Smooth muscle cell (in vitro differentiated cells): Measurements from ENCODE around the gene CNP. TPM values are rescaled to one million over a fixed set of nuclear protein-coding genes. Genes with fewer than 3 reads are reported as not detected.

Experiments used
- DNase-seq: peaks from one replicate; lab custom pipeline; 2025; ENCODE audit not compliant: unreplicated experiment; lab: John Stamatoyannopoulos, UW
- H2AFZ ChIP-seq: fragments of 200-600 bp; sonication (generic); 2 replicates; pipeline ENCODE4 v1.6.0; 2016; ENCODE audit warnings: antibody characterized with exemption, low read depth, mild to moderate bottlenecking
- H3F3A ChIP-seq: fragments of 200-600 bp; sonication (generic); 2 replicates; pipeline ENCODE4 v1.6.0; 2017; ENCODE audit warnings: antibody characterized with exemption, low read depth
- H3K27ac ChIP-seq: fragments of 200-600 bp; sonication (generic); 2 replicates; pipeline ENCODE4 v1.5.1; 2016; ENCODE audit warnings: low read depth, mild to moderate bottlenecking
- H3K27me3 ChIP-seq: fragments of 200-600 bp; sonication (generic); 2 replicates; pipeline ENCODE4 v1.6.1; 2016; ENCODE audit warnings: low read depth, mild to moderate bottlenecking
- H3K36me3 ChIP-seq: fragments of 200-600 bp; sonication (generic); 2 replicates; pipeline ENCODE4 v1.5.1; 2016; ENCODE audit warnings: low read depth
- H3K4me1 ChIP-seq: fragments of 200-600 bp; sonication (generic); 2 replicates; pipeline ENCODE4 v1.5.1; 2016; ENCODE audit warnings: low read depth
- H3K4me2 ChIP-seq: fragments of 200-600 bp; sonication (generic); 2 replicates; pipeline ENCODE4 v1.6.0; 2016; ENCODE audit warnings: mild to moderate bottlenecking
- H3K4me3 ChIP-seq: fragments of 200-600 bp; sonication (generic); 2 replicates; pipeline ENCODE4 v1.5.1; 2016; ENCODE audit warnings: mild to moderate bottlenecking
- H3K79me2 ChIP-seq: fragments of 200-600 bp; sonication (generic); 2 replicates; pipeline ENCODE4 v1.6.0; 2016; ENCODE audit warnings: low read depth, mild to moderate bottlenecking
- H3K9ac ChIP-seq: fragments of 200-600 bp; sonication (generic); 2 replicates; pipeline ENCODE4 v1.6.0; 2016; ENCODE audit warnings: low read depth
- H3K9me3 ChIP-seq: fragments of 200-600 bp; sonication (generic); replicated peaks from 2 replicates; pipeline ENCODE4 v1.5.1; 2016; ENCODE audit warnings: low read depth
- H4K20me1 ChIP-seq: fragments of 200-600 bp; sonication (generic); 2 replicates; pipeline ENCODE4 v1.6.0; 2016; ENCODE audit warnings: low read depth
- WGBS: methylation state at CpG from one replicate; pipeline ENCODE4 v1.1.7; 2016; ENCODE audit warnings: low lambda C conversion rate; 5-methylcytosine and 5-hydroxymethylcytosine counted together
- polyA plus RNA-seq: library from polyadenylated mRNA; unstranded; fragments of >200 nt; fragmentation: Nextera tagmentation; extraction: Ambion mirVana; gene quantifications from 2 replicates; pipeline ENCODE4 v1.2.1, GENCODE V29; 2016
- total RNA-seq: library from RNA; depleted of rRNA; stranded (reverse); fragments of >200 nt; gene quantifications from 2 replicates; pipeline ENCODE4 v1.2.3, GENCODE V29; 2014
- TF ChIP-seq, protein P1 (sequence below): fragments of 200-600 bp; sonication (generic); IDR thresholded peaks from 2 replicates; pipeline ENCODE4 v1.5.1; 2017; ENCODE audit warnings: borderline replicate concordance, mild to moderate bottlenecking, antibody characterized with exemption; ENCODE audit not compliant: insufficient read depth, poor library complexity, severe bottlenecking

Gene CNP
- total and polyA plus RNA-seq, 2 experiments from 2014 or later = 34.7 to 60.1 TPM

DNA sequence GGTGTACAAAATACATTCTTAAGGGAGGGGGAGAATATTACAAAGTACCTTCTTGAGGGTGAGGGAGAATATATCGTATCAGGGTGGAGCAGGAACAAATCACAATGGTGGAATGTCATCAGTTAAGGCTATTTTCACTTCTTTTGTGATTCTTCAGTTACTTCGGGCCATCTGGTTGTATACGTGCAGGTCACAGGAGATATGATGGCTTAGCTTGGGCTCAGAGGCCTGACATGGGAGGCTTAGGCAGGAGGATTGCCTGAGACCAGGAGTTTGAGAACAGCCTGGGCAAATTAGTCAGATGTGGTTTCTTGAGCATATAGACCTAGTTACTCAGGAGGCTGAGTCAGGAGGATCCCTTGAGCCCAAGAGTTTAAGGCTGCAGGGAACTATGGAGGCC, 23.1 kb upstream of the CNP start:
- TF ChIP-seq, protein P1, sequence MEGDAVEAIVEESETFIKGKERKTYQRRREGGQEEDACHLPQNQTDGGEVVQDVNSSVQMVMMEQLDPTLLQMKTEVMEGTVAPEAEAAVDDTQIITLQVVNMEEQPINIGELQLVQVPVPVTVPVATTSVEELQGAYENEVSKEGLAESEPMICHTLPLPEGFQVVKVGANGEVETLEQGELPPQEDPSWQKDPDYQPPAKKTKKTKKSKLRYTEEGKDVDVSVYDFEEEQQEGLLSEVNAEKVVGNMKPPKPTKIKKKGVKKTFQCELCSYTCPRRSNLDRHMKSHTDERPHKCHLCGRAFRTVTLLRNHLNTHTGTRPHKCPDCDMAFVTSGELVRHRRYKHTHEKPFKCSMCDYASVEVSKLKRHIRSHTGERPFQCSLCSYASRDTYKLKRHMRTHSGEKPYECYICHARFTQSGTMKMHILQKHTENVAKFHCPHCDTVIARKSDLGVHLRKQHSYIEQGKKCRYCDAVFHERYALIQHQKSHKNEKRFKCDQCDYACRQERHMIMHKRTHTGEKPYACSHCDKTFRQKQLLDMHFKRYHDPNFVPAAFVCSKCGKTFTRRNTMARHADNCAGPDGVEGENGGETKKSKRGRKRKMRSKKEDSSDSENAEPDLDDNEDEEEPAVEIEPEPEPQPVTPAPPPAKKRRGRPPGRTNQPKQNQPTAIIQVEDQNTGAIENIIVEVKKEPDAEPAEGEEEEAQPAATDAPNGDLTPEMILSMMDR = no peak
- H3F3A ChIP-seq = no peaks in the 10 kb centered on the region
- no peak overlapping the region for H3K4me2 ChIP-seq

DNA sequence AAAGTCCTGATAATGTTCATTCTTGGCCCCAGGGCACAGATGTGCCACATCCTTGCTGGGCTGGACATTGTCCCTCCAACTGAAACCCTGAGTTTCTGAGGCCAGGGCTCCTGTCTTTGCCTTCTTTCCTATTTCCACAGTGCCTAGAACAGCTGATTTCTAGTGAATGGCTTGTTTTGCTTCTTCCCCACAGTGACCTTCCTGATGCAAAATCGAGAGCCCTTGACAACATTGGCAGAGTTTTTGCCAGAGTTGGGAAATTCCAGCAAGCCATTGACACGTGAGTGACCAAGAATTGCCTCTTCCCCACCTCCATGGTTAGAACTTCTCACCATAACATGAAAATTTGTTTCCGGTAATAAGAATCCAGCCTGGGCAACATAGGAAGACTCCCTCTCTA, 21.7 kb upstream of the CNP start:
- Histone ChIP-seq H3K36me3 (no peaks in the 10 kb centered on the region), H3K27me3 (no peaks in the 10 kb centered on the region), H3K4me1 (no peaks in the 10 kb centered on the region), H3K4me3 (no peak overlapping the region), H3K9ac (no peak overlapping the region), H3K79me2 (no peaks in the 10 kb centered on the region), H3K4me2 (no peak overlapping the region), H3K9me3 (no peaks in the 10 kb centered on the region), H4K20me1 (no peaks in the 10 kb centered on the region), H3K27ac (no peak overlapping the region), H3F3A (no peaks in the 10 kb centered on the region), H2AFZ (no peak overlapping the region)
- TF ChIP-seq, protein P1 = no peak
- no peak for DNase-seq
- WGBS = 89% methylated on average over 3 of the region's 3 CpGs

More for the DNA sequence above, 23.1 kb upstream of the CNP start:
- Histone ChIP-seq H4K20me1 (no peaks in the 10 kb centered on the region), H3K27me3 (no peaks in the 10 kb centered on the region), H3K27ac (no peak overlapping the region), H3K79me2 (no peaks in the 10 kb centered on the region), H2AFZ (no peak overlapping the region), H3K9ac (no peak overlapping the region), H3K4me3 (no peak overlapping the region), H3K9me3 (no peaks in the 10 kb centered on the region), H3K36me3 (no peaks in the 10 kb centered on the region), H3K4me1 (no peaks in the 10 kb centered on the region)
- DNase-seq = no peak
- WGBS = 91% methylated on average over 3 of the region's 3 CpGs

DNA sequence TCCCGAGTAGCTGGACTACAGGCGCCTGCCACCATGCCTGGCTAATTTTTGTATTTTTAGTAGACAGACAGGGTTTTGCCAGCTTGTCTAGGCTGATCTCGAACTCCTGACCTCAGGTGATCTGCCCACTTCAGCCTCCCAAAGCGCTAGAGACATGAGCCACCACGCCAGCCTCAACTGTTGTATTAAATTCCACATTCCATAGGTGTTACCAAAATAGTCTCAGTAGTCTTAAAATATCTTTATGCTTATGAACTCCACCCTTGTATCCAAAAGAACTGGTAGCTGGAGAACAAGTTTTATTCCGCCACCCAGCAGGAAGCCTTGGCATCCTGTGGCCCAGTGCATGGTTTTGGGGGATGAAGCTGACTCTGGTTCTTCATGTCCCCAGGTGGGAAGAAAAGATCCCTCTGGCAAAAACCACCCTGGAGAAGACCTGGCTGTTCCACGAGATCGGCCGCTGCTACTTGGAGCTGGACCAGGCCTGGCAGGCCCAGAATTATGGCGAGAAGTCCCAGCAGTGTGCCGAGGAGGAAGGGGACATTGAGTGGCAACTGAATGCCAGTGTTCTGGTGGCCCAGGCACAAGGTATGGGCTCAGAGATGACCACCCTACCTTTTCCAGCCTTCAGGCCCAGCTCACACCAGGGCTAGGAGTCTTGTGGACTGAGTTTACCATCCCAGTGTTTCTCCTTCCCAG, 17.7 kb upstream of the CNP start:
- 91% methylated on average over 11 of the region's 11 CpGs for WGBS

More for the DNA sequence above, 17.7 kb upstream of the CNP start:
- Histone ChIP-seq H3K4me3 (no peak overlapping the region), H3K9ac (no peak overlapping the region), H3K79me2 (no peaks in the 10 kb centered on the region), H3K4me1 (no peaks in the 10 kb centered on the region), H2AFZ (no peak overlapping the region), H3K27me3 (no peaks in the 10 kb centered on the region), H4K20me1 (no peaks in the 10 kb centered on the region), H3K4me2 (no peak overlapping the region), H3K9me3 (no peaks in the 10 kb centered on the region), H3K36me3 (no peaks in the 10 kb centered on the region), H3K27ac (no peak overlapping the region), H3F3A (no peaks in the 10 kb centered on the region)
- DNase-seq = no peak
- TF ChIP-seq, protein P1 = no peak
